Psoas muscle (tissue), 8 donors: ENCODE measurements around the gene G2E3. TPM values are rescaled to one million over a fixed set of nuclear protein-coding genes. Genes with fewer than 3 reads are reported as not detected.
A peak's percentile ranks its signal among the peaks of the same experiment; 100 is the strongest.

Experiments used
- ATAC-seq, 4 donors: fragments of 200-7000 bp; cut with Tn5 transposase; one replicate each; pipeline ENCODE4 v1.9.1; 2020; ENCODE audit warnings: moderate library complexity in 3 of 4, mild to moderate bottlenecking in 2 of 4
- DNase-seq, 2 donors: peaks; one replicate each; pipeline ENCODE4 v3.0.0-alpha.2; 2020
- H3K27ac ChIP-seq: fragments of 200-600 bp; one replicate; pipeline ENCODE4 v1.8.0; 2022
- H3K27me3 ChIP-seq, 3 donors: fragments of 200-600 bp in 1 of 3; one replicate each; pipeline versions ENCODE4 v1.6.1 to v1.8.0; 2013 to 2022; ENCODE audit warnings: low read length in 2 of 3, mild to moderate bottlenecking in 2 of 3, moderate library complexity in 1 of 3; ENCODE audit not compliant: insufficient read depth in 3 of 3
- H3K36me3 ChIP-seq, 2 donors: fragments of 200-600 bp in 1 of 2; one replicate each; pipeline versions ENCODE4 v1.6.1 to v1.8.0; 2013 to 2022; ENCODE audit warnings: low read depth in 1 of 2, mild to moderate bottlenecking in 1 of 2, moderate library complexity in 1 of 2; ENCODE audit not compliant: insufficient read depth in 1 of 2
- H3K4me1 ChIP-seq: fragments of 200-600 bp; one replicate; pipeline ENCODE4 v1.8.0; 2022
- H3K4me3 ChIP-seq: fragments of 200-600 bp; one replicate; pipeline ENCODE4 v1.8.0; 2022; ENCODE audit warnings: mild to moderate bottlenecking
- H3K9me3 ChIP-seq: fragments of 200-600 bp; one replicate; pipeline ENCODE4 v1.8.0; 2022
- CTCF ChIP-seq: fragments of 200-600 bp; IDR thresholded peaks from one replicate; pipeline ENCODE4 v1.8.0; 2022; ENCODE audit warnings: antibody characterized with exemption
- WGBS, 3 donors: extraction: QIAGEN DNeasy Blood & Tissue Kit; methylation state at CpG; one replicate each; pipeline versions ENCODE4 v1.1.6 to v1.1.7; 2013; 5-methylcytosine and 5-hydroxymethylcytosine counted together
- intact Hi-C, 2 donors: fragments of 100-400 bp; cut with DNase I; formaldehyde crosslinking; loops; one replicate each; pipeline versions ENCODE4 v1.11.0 to v1.14.2; 2022
- polyA plus RNA-seq, 3 donors: library from polyadenylated mRNA; stranded (reverse); fragments of 200-250 nt; gene quantifications; one replicate each; pipeline ENCODE4 v1.2.3, GENCODE V29; 2013
- total RNA-seq, 4 donors: library from RNA; stranded (reverse); fragmentation: NEBNext Ultra II Directional in 2 of 4; extraction: Animal tissue kit (Norgen Biotek cat#: 25700) in 2 of 4; gene quantifications; one replicate each; pipeline versions ENCODE4 v1.2.1 to v1.2.4, GENCODE V29; 2021 to 2023
- donor health status: healthy with polysubstance abuse.
- donor health status: DM: no; HTN: no; CAD: no; lungs with moderate emphysema.
- donor health status: Bipolar disorder and iron deficiency.
- donor health status: healthy.
- donor health status: DM: yes; HTN: yes; CAD: no.
- donor health status: DM: no; HTN: no; CAD: no.
- donor health status: DM: no; HTN: no; CAD: no.
- donor health status: DM: yes; HTN: yes; CAD: no.

Gene G2E3
- total and polyA plus RNA-seq, 7 donors, result 1.9 to 8.0 (median 5.0) TPM

GRCh38 chr14:30519961-30520360, 39.0 kb upstream of the G2E3 start:
- no peaks in the 10 kb centered on the region for H3K9me3 ChIP-seq
- intact Hi-C loops, result loop anchor here in 1 of 2 donors (10.0 kb wide), 1 partner anchor 145 kb away; no protein-coding TSS in a partner anchor
- H3K27ac ChIP-seq, result no peak overlapping the region
- no peak overlapping the region for H3K4me3 ChIP-seq
- no peak for TF ChIP-seq CTCF
- ATAC-seq, result no peak
- H3K4me1 ChIP-seq, result peaks cover 8% of the 10 kb centered on the region
- no peaks in the 10 kb centered on the region for H3K27me3 ChIP-seq
- no peaks in the 10 kb centered on the region for H3K36me3 ChIP-seq
- no peak for DNase-seq
- WGBS, 3 donors, result 65 to 90% (median 82%) methylated on average over 1 of the region's 1 CpG

DNA sequence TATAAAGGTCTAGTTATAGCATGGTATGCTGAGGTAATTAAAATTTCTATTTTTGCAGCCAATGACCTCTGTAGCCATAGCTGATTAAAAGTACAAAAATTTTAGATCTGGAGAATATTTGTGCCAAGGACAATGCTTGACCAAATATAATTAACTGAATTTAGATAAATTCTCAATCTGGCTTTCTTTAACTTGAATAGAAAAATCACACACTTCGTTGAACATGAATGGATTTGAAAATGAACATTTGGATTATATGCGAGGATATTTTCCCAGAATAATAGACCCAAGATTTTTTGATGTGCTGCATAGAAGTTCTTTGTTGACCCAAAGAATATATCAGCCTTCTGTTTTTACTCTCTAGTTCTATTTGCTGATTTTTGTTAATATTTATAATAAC, 38.4 kb upstream of the G2E3 start:
- H3K4me1 ChIP-seq, result peaks cover 8% of the 10 kb centered on the region
- no peak overlapping the region for H3K4me3 ChIP-seq
- H3K27me3 ChIP-seq, result no peaks in the 10 kb centered on the region
- DNase-seq (no peak), ATAC-seq (no peak)
- H3K9me3 ChIP-seq, result no peaks in the 10 kb centered on the region
- H3K36me3 ChIP-seq, result no peaks in the 10 kb centered on the region
- intact Hi-C loops, result loop anchor here in 1 of 2 donors (10.0 kb wide), 1 partner anchor 146 kb away; no protein-coding TSS in a partner anchor
- H3K27ac ChIP-seq, result no peak overlapping the region
- TF ChIP-seq CTCF, result no peak
- 85 to 93% (median 91%) methylated on average over 2 of the region's 2 CpGs for WGBS, 3 donors

DNA sequence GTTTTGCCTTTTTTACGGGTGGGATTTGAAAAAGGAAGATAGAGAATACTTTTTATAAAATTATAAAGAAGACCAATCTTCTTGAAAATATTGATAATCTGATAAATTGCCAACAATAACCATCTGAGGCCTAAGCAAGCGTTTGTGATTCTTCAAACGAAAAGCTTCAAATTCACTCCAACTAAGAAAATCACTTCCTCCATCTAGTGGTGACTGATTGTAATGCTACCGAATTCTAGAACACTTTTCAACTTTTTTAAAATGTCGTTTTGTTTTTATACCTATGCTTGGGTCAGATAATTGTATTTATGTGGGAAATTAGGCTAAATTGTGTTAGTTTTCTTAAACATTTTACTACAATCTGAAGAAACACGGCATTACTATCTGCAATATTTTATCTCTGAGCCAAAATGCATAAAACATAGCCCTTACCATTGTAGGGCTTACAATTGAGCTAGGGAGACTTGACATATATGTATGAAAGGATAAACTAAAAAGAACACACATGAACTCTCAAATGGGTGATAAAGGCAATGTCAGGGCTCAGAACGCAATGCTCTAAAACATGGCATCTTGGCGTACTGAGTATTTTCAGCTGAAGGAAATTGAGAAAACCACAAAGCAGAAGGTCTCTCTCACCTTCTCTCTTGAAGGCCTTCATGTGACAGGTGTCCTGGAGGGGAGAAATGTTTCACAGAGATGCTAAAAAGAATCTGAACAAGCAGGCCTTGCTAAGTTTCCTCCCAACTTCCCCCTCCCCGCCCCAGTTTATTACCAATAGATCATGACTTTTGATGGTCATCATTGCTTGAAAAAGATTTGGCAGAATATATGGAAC, 36.8 kb upstream of the G2E3 start:
- intact Hi-C loops, result loop anchor here (2.0 to 10.0 kb wide), 2 partner anchors 147 kb away; no protein-coding TSS in a partner anchor
- DNase-seq, result no peak

DNA sequence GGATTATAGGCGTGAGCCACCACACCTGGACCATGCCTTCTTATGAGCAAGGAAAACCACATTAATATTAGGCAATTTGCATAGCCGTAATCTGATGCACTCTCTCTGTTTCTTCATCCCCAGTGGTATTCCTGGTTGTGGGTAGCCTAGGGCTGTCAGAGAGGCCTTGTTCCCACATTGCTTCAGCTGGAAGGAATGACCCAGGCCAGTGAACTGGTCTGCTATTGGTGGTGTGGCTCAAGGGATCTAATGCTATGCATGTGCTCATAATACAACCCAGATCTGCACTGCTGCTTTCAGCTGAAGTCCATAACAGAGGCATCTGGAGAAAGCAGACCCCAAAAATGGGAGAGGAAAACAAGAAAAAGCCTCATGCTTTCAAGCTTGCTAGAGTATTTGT, 33.1 kb upstream of the G2E3 start:
- no peaks in the 10 kb centered on the region for H3K9me3 ChIP-seq
- intact Hi-C loops, result loop anchor here in 1 of 2 donors (10.0 kb wide), 1 partner anchor 151 kb away; no protein-coding TSS in a partner anchor
- no peaks in the 10 kb centered on the region for H3K36me3 ChIP-seq
- 76 to 84% (median 80%) methylated on average over 2 of the region's 2 CpGs for WGBS, 3 donors
- H3K4me1 ChIP-seq, result peaks cover 8% of the 10 kb centered on the region
- DNase-seq (no peak), ATAC-seq (no peak)
- H3K27me3 ChIP-seq, result no peaks in the 10 kb centered on the region
- H3K4me3 ChIP-seq, result no peak overlapping the region
- H3K27ac ChIP-seq, result no peak overlapping the region
- TF ChIP-seq CTCF, result no peak

More for the DNA sequence above, 36.8 kb upstream of the G2E3 start:
- Histone ChIP-seq H3K27me3 (no peaks in the 10 kb centered on the region), H3K4me3 (no peak overlapping the region), H3K36me3 (no peaks in the 10 kb centered on the region), H3K27ac (no peak overlapping the region), H3K9me3 (no peaks in the 10 kb centered on the region), H3K4me1 (peaks cover 8% of the 10 kb centered on the region)
- ATAC-seq, result peak in 2 of 4 donors; percentile 39 to 60
- whole genome bisulfite sequencing, 3 donors, result 35 to 44% (median 37%) methylated on average over 9 of the region's 9 CpGs
- TF ChIP-seq CTCF, result peak; percentile 79
